ENCODE data around the gene RARS2.

- TF ChIP-seq ELK1 (IDR thresholded peaks at IDR 0.05; ENCODE audit: low read depth, low read length) = no peak
- TF ChIP-seq E2F6 (IDR thresholded peaks at IDR 0.05; ENCODE audit: borderline replicate concordance, low read depth) = no peak
- TF ChIP-seq CTCF (IDR thresholded peaks at IDR 0.05) = no peak
- no peak for TF ChIP-seq PHF8 (IDR thresholded peaks at IDR 0.05; ENCODE audit: borderline replicate concordance, low read depth)
- TF ChIP-seq POLR2A (IDR thresholded peaks at IDR 0.05; ENCODE audit: low read length) = no peak
- TF ChIP-seq RFX5 (IDR thresholded peaks at IDR 0.05) = no peak
- no peak for TF ChIP-seq KDM5A (IDR thresholded peaks at IDR 0.05)
- TF ChIP-seq EP300 (IDR thresholded peaks at IDR 0.05) = no peak
Measured at GRCh38 chr6:87518453-87518852, 71.3 kb downstream of the RARS2 start.

All from A549 (cell line).